GM12865 (cell line): Measurements from ENCODE around the gene YTHDC2.

Experiments used
- DNase-seq: peaks from one replicate; pipeline ENCODE4 v3.0.0; 2010; ENCODE audit warnings: low read depth
- H3K4me3 ChIP-seq: 2 replicates; pipeline ENCODE4 v1.5.1; 2011; ENCODE audit warnings: mild to moderate bottlenecking, low read depth, low read length, control low read depth
- CTCF ChIP-seq: IDR thresholded peaks from 2 replicates; pipeline ENCODE4 v1.5.1; 2011; ENCODE audit warnings: low read length, control low read depth, low read depth, inconsistent platforms; ENCODE audit not compliant: insufficient read depth; ENCODE audit errors: missing control alignments

The YTHDC2 gene

GRCh38 chr5:113513384-113514288 lies at the start of gene YTHDC2:
Gene YTHDC2, plus strand, starts transcription at chr5:113513694. Its CDS starts 202 bp downstream, at chr5:113513896.
- peak within 1 kb of the TSS; percentile 74 for H3K4me3 ChIP-seq
- DNase-seq, result peak; percentile 89
- peak; percentile 15 for TF ChIP-seq CTCF

GRCh38 chr5:113474100-113474728 lies 39.3 kb upstream of the YTHDC2 start:
- no peak overlapping the region for H3K4me3 ChIP-seq
- DNase-seq, result no peak
- TF ChIP-seq CTCF, result no peak

GRCh38 chr5:113478691-113479090 lies 34.8 kb upstream of the YTHDC2 start:
- no peak overlapping the region for H3K4me3 ChIP-seq
- no peak for DNase-seq
- TF ChIP-seq CTCF, result no peak

- TF ChIP-seq CTCF, result no peak
- no peak overlapping the region for H3K4me3 ChIP-seq
- DNase-seq, result no peak
These were observed 33.3 kb upstream of the YTHDC2 start for GRCh38 chr5:113480243-113480642.

GRCh38 chr5:113487416-113487780 lies 26.1 kb upstream of the YTHDC2 start:
- no peak overlapping the region for H3K4me3 ChIP-seq
- no peak for DNase-seq
- no peak for TF ChIP-seq CTCF

- no peak for DNase-seq
- peak within 1 kb of the TSS; percentile 29 for H3K4me3 ChIP-seq
- no peak for TF ChIP-seq CTCF
These were observed 25.5 kb upstream of the YTHDC2 start, which contains the start of gene MCC for GRCh38 chr5:113487781-113488644. Gene MCC, minus strand, starts transcription at chr5:113488453.
